ENCODE measurements around the gene HRC. TPM values are rescaled to one million over a fixed set of nuclear protein-coding genes. Genes with fewer than 3 reads are reported as not detected.
"Not testable (repeated sequence)": the region's sequence is repeated elsewhere in the genome, so short reads cannot be mapped to it uniquely, and the experiment has no call there.

Gene HRC
- total RNA-seq, 1 experiment from 2014 or later: not detected

DNA sequence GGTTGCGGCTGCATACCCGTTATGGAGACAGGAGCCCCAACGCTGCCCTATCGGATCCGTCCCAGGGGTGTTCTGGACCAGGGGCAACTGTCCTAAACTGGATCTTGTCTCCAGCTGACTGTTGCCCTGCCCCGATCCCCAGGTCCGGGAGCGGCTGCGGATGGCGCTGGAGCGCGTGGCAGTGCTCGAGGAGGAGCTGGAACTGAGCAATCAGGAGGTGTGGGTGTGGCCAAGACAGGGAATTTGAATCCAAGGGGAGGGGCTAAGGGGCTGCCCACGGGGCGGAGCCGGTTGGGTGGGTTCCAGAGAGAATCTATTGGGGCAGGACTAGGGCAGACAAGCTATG, 26.0 kb downstream of the HRC start:
- peak overlapping the region; percentile 73 for H3K4me2 ChIP-seq
- H2AFZ ChIP-seq: no peak overlapping the region
- H3F3A ChIP-seq (ENCODE audit: insufficient read depth, low read depth): peaks cover 21% of the 10 kb centered on the region; the same call in 1 of the 2 replicates
- DNase-seq: no peak
- H3K9me2 ChIP-seq (ENCODE audit: insufficient read depth): no peaks in the 10 kb centered on the region
- no peak overlapping the region for H3K27ac ChIP-seq
- H3K9me3 ChIP-seq (ENCODE audit: insufficient read depth, low read depth): no peaks in the 10 kb centered on the region
- H3K4me3 ChIP-seq: no peak overlapping the region
- CTCF ChIA-PET: no interaction called here
- POLR2A ChIA-PET (ENCODE audit: unreplicated experiment): no interaction called here
- H3K79me2 ChIP-seq (ENCODE audit: low read depth): no peaks in the 10 kb centered on the region
- no TSS peak for BruUV-seq (replicated peaks)
- H4K20me1 ChIP-seq (ENCODE audit: insufficient read depth): no peaks in the 10 kb centered on the region
- TF ChIP-seq, protein P1, sequence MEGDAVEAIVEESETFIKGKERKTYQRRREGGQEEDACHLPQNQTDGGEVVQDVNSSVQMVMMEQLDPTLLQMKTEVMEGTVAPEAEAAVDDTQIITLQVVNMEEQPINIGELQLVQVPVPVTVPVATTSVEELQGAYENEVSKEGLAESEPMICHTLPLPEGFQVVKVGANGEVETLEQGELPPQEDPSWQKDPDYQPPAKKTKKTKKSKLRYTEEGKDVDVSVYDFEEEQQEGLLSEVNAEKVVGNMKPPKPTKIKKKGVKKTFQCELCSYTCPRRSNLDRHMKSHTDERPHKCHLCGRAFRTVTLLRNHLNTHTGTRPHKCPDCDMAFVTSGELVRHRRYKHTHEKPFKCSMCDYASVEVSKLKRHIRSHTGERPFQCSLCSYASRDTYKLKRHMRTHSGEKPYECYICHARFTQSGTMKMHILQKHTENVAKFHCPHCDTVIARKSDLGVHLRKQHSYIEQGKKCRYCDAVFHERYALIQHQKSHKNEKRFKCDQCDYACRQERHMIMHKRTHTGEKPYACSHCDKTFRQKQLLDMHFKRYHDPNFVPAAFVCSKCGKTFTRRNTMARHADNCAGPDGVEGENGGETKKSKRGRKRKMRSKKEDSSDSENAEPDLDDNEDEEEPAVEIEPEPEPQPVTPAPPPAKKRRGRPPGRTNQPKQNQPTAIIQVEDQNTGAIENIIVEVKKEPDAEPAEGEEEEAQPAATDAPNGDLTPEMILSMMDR (conservative IDR thresholded peaks at IDR 0.05): no peak
- no peak for TF ChIP-seq EZH2 (IDR thresholded peaks at IDR 0.05; ENCODE audit: low read depth)
- peaks cover 18% of the 10 kb centered on the region for H3K4me1 ChIP-seq (replicated peaks; ENCODE audit: insufficient read depth)
- no peaks in the 10 kb centered on the region for H3K36me3 ChIP-seq (ENCODE audit: low read depth)
- H3K27me3 ChIP-seq (ENCODE audit: insufficient read depth, low read depth): no peaks in the 10 kb centered on the region
- intact Hi-C loops (cut with micrococcal nuclease; ENCODE audit: unreplicated experiment): no loop called here

DNA sequence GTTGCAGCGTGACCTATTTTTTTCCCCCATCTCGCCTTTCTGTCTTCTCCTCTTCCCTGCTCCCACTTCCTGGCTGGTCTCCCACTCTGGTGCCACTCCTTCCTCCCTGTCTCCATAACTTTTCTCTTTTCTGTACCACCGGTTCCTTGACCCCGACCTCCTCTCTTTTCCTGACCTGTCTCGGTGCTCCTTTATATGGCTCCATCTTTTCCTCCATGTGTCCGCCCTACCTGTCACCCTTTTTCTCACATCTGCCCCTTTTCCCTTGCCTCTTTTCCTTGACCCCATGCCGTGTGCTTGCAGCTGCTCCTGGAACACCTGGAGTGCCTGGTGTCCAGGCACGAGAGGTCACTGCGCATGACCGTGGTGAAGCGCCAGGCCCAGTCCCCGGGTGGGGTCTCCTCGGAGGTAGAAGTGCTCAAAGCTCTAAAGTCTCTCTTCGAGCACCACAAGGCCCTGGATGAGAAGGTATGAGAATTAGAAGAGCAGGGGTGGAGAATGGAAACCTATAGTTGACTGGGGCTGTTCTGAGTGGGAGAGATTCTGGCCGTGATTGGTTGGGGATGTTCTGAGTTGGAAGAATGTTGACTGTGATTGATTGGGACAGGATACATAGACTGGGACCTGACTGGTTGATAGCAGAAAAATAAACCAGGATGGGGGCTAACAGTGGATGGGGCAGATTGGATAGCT, 26.5 kb downstream of the HRC start:
- H3K27ac ChIP-seq: no peak overlapping the region
- no peak for TF ChIP-seq EZH2 (IDR thresholded peaks at IDR 0.05; ENCODE audit: low read depth)
- TF ChIP-seq, protein P1 (conservative IDR thresholded peaks at IDR 0.05): no peak
- no peak for DNase-seq
- no peaks in the 10 kb centered on the region for H3K9me2 ChIP-seq (ENCODE audit: insufficient read depth)
- H3K79me2 ChIP-seq (ENCODE audit: low read depth): no peaks in the 10 kb centered on the region
- H3K27me3 ChIP-seq (ENCODE audit: insufficient read depth, low read depth): no peaks in the 10 kb centered on the region
- CTCF ChIA-PET: interaction anchor here (0.6 kb wide), 1 partner anchor 283 kb away, joined by 5 read pairs; no protein-coding TSS in a partner anchor
- no peaks in the 10 kb centered on the region for H3K36me3 ChIP-seq (ENCODE audit: low read depth)
- intact Hi-C loops (cut with micrococcal nuclease; ENCODE audit: unreplicated experiment): no loop called here
- TSS peak; percentile 39 for BruUV-seq (replicated peaks)
- no peaks in the 10 kb centered on the region for H3K9me3 ChIP-seq (ENCODE audit: insufficient read depth, low read depth)
- peak overlapping the region; percentile 73 for H3K4me2 ChIP-seq
- peak overlapping the region; percentile 50; the same call in 1 of the 2 replicates for H3K4me3 ChIP-seq
- H2AFZ ChIP-seq: peak overlapping the region; percentile 76
- POLR2A ChIA-PET (ENCODE audit: unreplicated experiment): interaction anchor here (0.8 kb wide), 1 partner anchor 665 kb away, joined by 12 read pairs; no protein-coding TSS in a partner anchor
- H3K4me1 ChIP-seq (replicated peaks; ENCODE audit: insufficient read depth): peaks cover 18% of the 10 kb centered on the region
- no peaks in the 10 kb centered on the region for H4K20me1 ChIP-seq (ENCODE audit: insufficient read depth)
- H3F3A ChIP-seq (ENCODE audit: insufficient read depth, low read depth): peaks cover 21% of the 10 kb centered on the region; the same call in 1 of the 2 replicates

DNA sequence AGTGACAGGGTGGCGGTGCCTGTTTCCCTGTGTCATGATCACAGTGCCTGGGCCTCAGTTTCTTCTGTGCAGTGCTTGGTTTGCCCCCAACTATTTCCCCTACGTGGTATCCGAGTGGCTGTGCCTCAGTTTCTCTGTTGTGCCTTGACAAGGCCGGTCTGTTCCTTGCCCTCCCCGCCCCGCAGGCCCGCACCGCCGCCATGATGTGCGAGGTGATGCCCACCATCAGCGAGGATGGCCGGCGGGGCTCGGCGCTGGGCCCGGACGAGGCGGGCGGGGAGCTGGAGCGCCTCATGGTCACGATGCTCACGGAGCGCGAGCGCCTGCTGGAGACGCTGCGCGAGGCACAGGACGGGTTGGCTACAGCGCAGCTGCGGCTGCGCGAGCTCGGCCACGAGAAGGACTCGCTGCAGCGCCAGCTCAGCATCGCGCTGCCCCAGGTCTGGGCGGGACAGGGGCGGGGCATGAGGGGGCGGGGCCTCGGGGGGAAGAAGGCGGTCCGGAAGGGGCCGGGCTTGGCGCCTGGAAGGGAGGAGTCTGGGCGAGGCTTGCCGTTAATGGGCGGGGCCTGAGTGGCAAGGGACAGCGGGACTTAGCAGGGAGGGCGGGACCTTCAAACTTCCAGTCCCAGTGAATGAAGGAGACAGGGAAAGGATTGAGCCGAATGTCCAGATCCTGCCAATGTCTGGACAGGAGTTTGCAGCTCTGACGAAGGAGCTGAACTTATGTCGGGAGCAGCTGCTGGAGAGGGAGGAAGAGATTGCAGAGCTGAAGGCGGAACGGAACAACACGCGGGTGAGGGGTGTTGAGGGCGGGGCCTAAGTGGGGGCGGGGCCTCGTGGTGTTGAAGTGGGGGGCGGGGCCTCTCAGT, 27.3 kb downstream of the HRC start:
- Histone ChIP-seq H3F3A (ENCODE audit: insufficient read depth, low read depth) (peaks cover 21% of the 10 kb centered on the region; the same call in 1 of the 2 replicates), H3K4me3 (peak overlapping the region; percentile 50; the same call in 1 of the 2 replicates), H3K27me3 (ENCODE audit: insufficient read depth, low read depth) (no peaks in the 10 kb centered on the region), H3K36me3 (ENCODE audit: low read depth) (no peaks in the 10 kb centered on the region), H3K4me2 (peak overlapping the region; percentile 73), H3K27ac (no peak overlapping the region), H3K9me3 (ENCODE audit: insufficient read depth, low read depth) (no peaks in the 10 kb centered on the region), H3K79me2 (ENCODE audit: low read depth) (no peaks in the 10 kb centered on the region), H4K20me1 (ENCODE audit: insufficient read depth) (no peaks in the 10 kb centered on the region), H2AFZ (peak overlapping the region; percentile 80), H3K4me1 (replicated peaks; ENCODE audit: insufficient read depth) (peaks cover 18% of the 10 kb centered on the region), H3K9me2 (ENCODE audit: insufficient read depth) (no peaks in the 10 kb centered on the region)
- no TSS peak for BruUV-seq (replicated peaks)
- intact Hi-C loops (cut with micrococcal nuclease; ENCODE audit: unreplicated experiment): no loop called here
- TF ChIP-seq EZH2 (IDR thresholded peaks at IDR 0.05; ENCODE audit: low read depth): no peak
- TF ChIP-seq, protein P1 (conservative IDR thresholded peaks at IDR 0.05): no peak; the same call in 1 of the 2 replicates
- DNase-seq: peak; percentile 88 to 97
- POLR2A ChIA-PET (ENCODE audit: unreplicated experiment): interaction anchor here (0.5 to 0.8 kb wide), 8 partner anchors 71 to 758 kb away, joined by 3 to 22 read pairs (median 6); no protein-coding TSS in a partner anchor
- CTCF ChIA-PET: interaction anchor here (0.5 to 1.1 kb wide), 9 partner anchors 8 to 314 kb away, joined by 3 to 16 read pairs (median 5); no protein-coding TSS in a partner anchor

DNA sequence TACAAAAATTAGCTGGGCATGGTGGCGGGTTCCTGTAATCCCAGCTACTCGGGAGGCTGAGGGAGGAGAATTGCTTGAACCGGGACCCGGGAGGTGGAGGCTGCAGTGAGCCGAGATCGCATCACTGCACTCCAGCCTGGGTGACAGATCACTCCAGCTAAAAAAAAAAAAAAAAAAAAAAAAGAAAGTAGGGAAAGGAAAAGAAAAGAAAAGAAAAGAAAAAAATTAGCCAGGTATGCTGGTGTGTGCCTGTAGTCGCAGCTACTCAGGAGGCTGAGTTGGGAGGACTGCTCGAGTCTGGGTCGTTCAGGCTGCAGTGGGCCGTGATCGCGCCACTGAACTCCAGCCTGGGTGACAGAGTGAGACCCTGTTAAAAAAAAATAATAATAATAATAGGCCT, 28.0 kb downstream of the HRC start:
- peaks cover 21% of the 10 kb centered on the region; the same call in 1 of the 2 replicates for H3F3A ChIP-seq (ENCODE audit: insufficient read depth, low read depth)
- H3K4me2 ChIP-seq: peak overlapping the region; percentile 62
- peaks cover 18% of the 10 kb centered on the region for H3K4me1 ChIP-seq (replicated peaks; ENCODE audit: insufficient read depth)
- ChIA-PET CTCF (interaction anchor here (0.5 to 1.1 kb wide), 8 partner anchors 7 to 315 kb away, joined by 3 to 16 read pairs (median 6); no protein-coding TSS in a partner anchor), POLR2A (ENCODE audit: unreplicated experiment) (interaction anchor here (0.5 to 0.8 kb wide), 7 partner anchors 71 to 759 kb away, joined by 3 to 22 read pairs (median 6); no protein-coding TSS in a partner anchor)
- H3K4me3 ChIP-seq; H3K79me2 ChIP-seq (ENCODE audit: low read depth); H3K27me3 ChIP-seq (ENCODE audit: insufficient read depth, low read depth); DNase-seq; H2AFZ ChIP-seq; intact Hi-C loops (cut with micrococcal nuclease; ENCODE audit: unreplicated experiment); H3K36me3 ChIP-seq (ENCODE audit: low read depth); BruUV-seq (replicated peaks); H3K9me2 ChIP-seq (ENCODE audit: insufficient read depth); H3K9me3 ChIP-seq (ENCODE audit: insufficient read depth, low read depth); H3K27ac ChIP-seq; H4K20me1 ChIP-seq (ENCODE audit: insufficient read depth): not testable (repeated sequence)
